Stimulated activated naive B cell treated with anti-CD40 and anti-IgM and Interleukin-4, amounts not matched to agents 10 μg/mL and 1 μg/mL and 100 μg/mL, for 72 hours (primary cell): ENCODE measurements around the gene RPL29.
"Not testable (repeated sequence)": the region's sequence is repeated elsewhere in the genome, so short reads cannot be mapped to it uniquely, and the experiment has no call there.

Experiments used
- ATAC-seq, 2 donors: fragments of 150-1000 bp; cut with Tn5 transposase; replicated peaks; 2 replicates each; pipeline ENCODE4 v1.10.0; 2021; ENCODE audit warnings: moderate library complexity in 1 of 2
- DNase-seq: peaks from one replicate; pipeline ENCODE4 v3.0.0; 2021
- H3K27ac Mint-ChIP-seq: one replicate; pipeline ENCODE4 v1.8.0; 2022; ENCODE audit warnings: mild to moderate bottlenecking, mixed read lengths
- H3K27me3 Mint-ChIP-seq, 2 donors: one replicate each; pipeline ENCODE4 v1.8.0; 2022; ENCODE audit warnings: mixed read lengths in 2 of 2
- H3K36me3 Mint-ChIP-seq, 2 donors: one replicate each; pipeline ENCODE4 v1.8.0; 2022; ENCODE audit warnings: mixed read lengths in 2 of 2, mild to moderate bottlenecking in 1 of 2
- H3K4me1 Mint-ChIP-seq, 2 donors: one replicate each; pipeline ENCODE4 v1.8.0; 2022; ENCODE audit warnings: mixed read lengths in 2 of 2, mild to moderate bottlenecking in 1 of 2
- H3K4me3 Mint-ChIP-seq, 2 donors: one replicate each; pipeline ENCODE4 v1.8.0; 2022; ENCODE audit warnings: mild to moderate bottlenecking in 2 of 2, mixed read lengths in 2 of 2, moderate library complexity in 1 of 2
- H3K9me3 Mint-ChIP-seq, 2 donors: one replicate each; pipeline ENCODE4 v1.8.0; 2022; ENCODE audit warnings: mixed read lengths in 2 of 2, mild to moderate bottlenecking in 1 of 2

The RPL29 gene

DNA sequence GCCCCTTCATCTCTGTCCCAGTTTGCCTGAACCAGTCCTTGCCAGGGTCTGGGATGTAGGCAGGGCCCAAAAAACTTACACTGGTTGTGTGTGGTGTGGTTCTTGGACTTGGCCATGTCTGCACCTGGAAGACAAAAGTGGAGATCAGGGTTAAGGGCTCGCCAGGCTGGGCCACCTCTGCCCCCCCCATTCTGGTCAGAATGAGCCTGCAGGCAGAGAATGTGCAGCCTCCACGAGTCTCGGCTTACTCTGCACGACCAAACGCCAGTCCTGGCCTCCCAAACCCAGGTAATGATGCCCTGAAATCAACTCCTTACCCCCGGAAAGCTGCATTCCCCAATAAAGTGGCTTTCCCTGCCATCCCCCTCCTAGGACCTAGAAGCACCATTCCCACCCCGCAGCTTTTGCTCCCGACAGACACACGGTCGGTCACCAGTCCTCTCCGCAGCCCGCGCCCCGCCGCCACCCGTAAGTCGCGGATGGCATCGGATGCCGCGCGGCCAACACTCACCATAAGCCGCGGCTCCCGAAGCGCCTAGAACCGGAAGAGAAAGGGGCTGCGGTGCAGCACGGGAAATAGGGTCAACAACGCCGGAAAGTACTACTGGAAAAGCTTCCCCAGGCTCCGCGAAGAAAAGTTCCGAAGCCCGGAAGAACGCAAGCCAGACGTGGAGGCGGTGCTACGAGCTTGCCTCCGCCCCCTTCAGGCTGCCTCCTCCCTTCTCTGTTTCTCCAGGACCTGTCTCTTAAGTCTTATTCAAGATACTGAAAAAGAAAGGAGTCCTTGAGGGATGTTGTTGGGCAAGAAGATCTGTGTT is at the start of gene RPL29:
Gene RPL29, minus strand, starts transcription at position 550 of the 818 bp plus-strand sequence. Its CDS starts 434 bp downstream, at position 116.
- peak; percentile 91 for DNase-seq
- Mint-ChIP-seq H3K27ac (peak within 1 kb of the TSS; percentile 100), H3K36me3 (peaks cover 44 to 49% of the 10 kb centered on the region in 2 donors), H3K27me3 (peaks cover 0 to 6% of the 10 kb centered on the region in 2 donors), H3K4me1 (peaks cover 21 to 50% of the 10 kb centered on the region in 2 donors), H3K4me3 (peak within 1 kb of the TSS; percentile 93 to 100), H3K9me3 (no peaks in the 10 kb centered on the region)
- ATAC-seq: peak; percentile 92 to 96

- no peak for DNase-seq
- H3K27ac Mint-ChIP-seq: no peak overlapping the region
- peaks cover 9 to 10% of the 10 kb centered on the region in 2 donors for H3K36me3 Mint-ChIP-seq
- H3K4me3 Mint-ChIP-seq: no peak overlapping the region
- peaks cover 0 to 6% of the 10 kb centered on the region in 2 donors for H3K4me1 Mint-ChIP-seq
- peak in 1 of 2 donors; percentile 36 for ATAC-seq
- H3K27me3 Mint-ChIP-seq: peaks cover 0 to 9% of the 10 kb centered on the region in 2 donors
- no peaks in the 10 kb centered on the region for H3K9me3 Mint-ChIP-seq
These were observed 49.3 kb upstream of the RPL29 start for GRCh38 chr3:52044869-52045619.

DNA sequence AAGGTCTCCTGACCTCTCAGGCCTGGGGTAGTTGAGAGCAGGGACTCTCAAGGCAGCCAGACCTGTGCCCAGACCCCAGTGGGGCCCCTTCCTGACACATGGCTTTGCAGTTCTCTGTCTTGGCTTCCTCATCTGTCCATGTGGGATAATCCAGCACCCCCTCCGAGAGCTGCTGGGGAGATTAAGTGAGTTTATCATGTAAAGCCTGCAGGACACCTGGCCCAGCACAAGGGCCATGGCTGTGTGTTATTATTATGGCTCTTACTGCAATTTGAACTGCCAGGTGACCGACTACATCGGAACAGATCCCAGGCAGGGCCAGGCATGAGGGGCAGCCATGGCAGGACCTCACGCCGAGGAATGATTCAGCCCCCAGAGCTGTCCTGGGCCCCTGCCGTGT is 48.1 kb upstream of the RPL29 start:
- no peaks in the 10 kb centered on the region for H3K9me3 Mint-ChIP-seq
- H3K4me1 Mint-ChIP-seq: peaks cover 0 to 4% of the 10 kb centered on the region in 2 donors
- no peak overlapping the region for H3K27ac Mint-ChIP-seq
- DNase-seq: no peak
- H3K36me3 Mint-ChIP-seq: no peaks in the 10 kb centered on the region
- no peak overlapping the region for H3K4me3 Mint-ChIP-seq
- no peak for ATAC-seq
- peaks cover 6 to 13% of the 10 kb centered on the region in 2 donors for H3K27me3 Mint-ChIP-seq

- H3K36me3 Mint-ChIP-seq, DNase-seq, H3K4me1 Mint-ChIP-seq, H3K4me3 Mint-ChIP-seq, ATAC-seq, H3K27ac Mint-ChIP-seq, H3K9me3 Mint-ChIP-seq: not testable (repeated sequence)
- H3K27me3 Mint-ChIP-seq: peaks cover 12 to 13% of the 10 kb centered on the region in 2 donors
These were observed 47.3 kb upstream of the RPL29 start for GRCh38 chr3:52043039-52043438.

- Mint-ChIP-seq H3K36me3 (no peaks in the 10 kb centered on the region), H3K27ac (peak overlapping the region; percentile 47), H3K9me3 (no peaks in the 10 kb centered on the region), H3K4me1 (peaks cover 5 to 6% of the 10 kb centered on the region in 2 donors), H3K27me3 (peaks cover 13% of the 10 kb centered on the region in 2 donors), H3K4me3 (no peak overlapping the region)
- ATAC-seq: no peak
- no peak for DNase-seq
These were observed 45.5 kb upstream of the RPL29 start for GRCh38 chr3:52041118-52041731.

GRCh38 chr3:52040600-52040999 is 44.9 kb upstream of the RPL29 start:
- ATAC-seq: no peak
- H3K9me3 Mint-ChIP-seq: no peaks in the 10 kb centered on the region

GRCh38 chr3:52039846-52040245 is 44.2 kb upstream of the RPL29 start:
- H3K4me3 Mint-ChIP-seq: no peak overlapping the region
- DNase-seq: no peak
- H3K36me3 Mint-ChIP-seq: no peaks in the 10 kb centered on the region
- peaks cover 13% of the 10 kb centered on the region in 2 donors for H3K27me3 Mint-ChIP-seq
- peaks cover 8 to 10% of the 10 kb centered on the region in 2 donors for H3K4me1 Mint-ChIP-seq
- no peak overlapping the region for H3K27ac Mint-ChIP-seq
- H3K9me3 Mint-ChIP-seq: no peaks in the 10 kb centered on the region
- ATAC-seq: no peak

More at GRCh38 chr3:52040600-52040999, 44.9 kb upstream of the RPL29 start:
- H3K27me3 Mint-ChIP-seq: peaks cover 13% of the 10 kb centered on the region in 2 donors
- H3K4me1 Mint-ChIP-seq: peaks cover 9 to 10% of the 10 kb centered on the region in 2 donors
- H3K36me3 Mint-ChIP-seq: no peaks in the 10 kb centered on the region
- H3K4me3 Mint-ChIP-seq: no peak overlapping the region
- DNase-seq: no peak
- no peak overlapping the region for H3K27ac Mint-ChIP-seq

GRCh38 chr3:52039426-52039825 is 43.7 kb upstream of the RPL29 start:
- H3K9me3 Mint-ChIP-seq: no peaks in the 10 kb centered on the region
- no peak overlapping the region for H3K4me3 Mint-ChIP-seq
- peaks cover 8 to 10% of the 10 kb centered on the region in 2 donors for H3K4me1 Mint-ChIP-seq
- no peak for ATAC-seq
- no peak overlapping the region for H3K27ac Mint-ChIP-seq
- peaks cover 13% of the 10 kb centered on the region in 2 donors for H3K27me3 Mint-ChIP-seq
- no peak for DNase-seq
- H3K36me3 Mint-ChIP-seq: no peaks in the 10 kb centered on the region

DNA sequence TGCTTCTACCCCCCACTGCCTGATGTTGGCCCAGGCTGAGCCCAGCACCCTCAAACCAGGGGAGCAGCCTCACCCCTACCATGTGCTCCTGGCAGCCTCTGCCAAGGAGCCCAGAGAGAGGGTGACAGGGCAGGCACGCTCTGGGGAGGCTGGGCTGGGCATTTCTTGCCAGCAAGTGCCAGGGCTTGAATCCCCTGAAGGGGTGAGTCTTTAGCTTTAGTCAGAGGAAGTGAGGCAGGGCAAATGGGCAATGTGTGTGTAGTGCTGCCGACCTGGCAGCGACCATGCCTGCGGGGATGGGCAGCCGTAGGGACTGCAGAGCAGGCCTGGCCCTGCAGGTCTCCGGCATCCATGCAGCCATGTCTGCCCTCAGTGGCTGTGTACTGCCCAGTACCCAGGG is 42.5 kb upstream of the RPL29 start:
- Mint-ChIP-seq H3K27me3 (peaks cover 13% of the 10 kb centered on the region in 2 donors), H3K27ac (no peak overlapping the region), H3K36me3 (no peaks in the 10 kb centered on the region), H3K9me3 (no peaks in the 10 kb centered on the region), H3K4me3 (no peak overlapping the region), H3K4me1 (peaks cover 8 to 10% of the 10 kb centered on the region in 2 donors)
- DNase-seq (no peak), ATAC-seq (no peak)

DNA sequence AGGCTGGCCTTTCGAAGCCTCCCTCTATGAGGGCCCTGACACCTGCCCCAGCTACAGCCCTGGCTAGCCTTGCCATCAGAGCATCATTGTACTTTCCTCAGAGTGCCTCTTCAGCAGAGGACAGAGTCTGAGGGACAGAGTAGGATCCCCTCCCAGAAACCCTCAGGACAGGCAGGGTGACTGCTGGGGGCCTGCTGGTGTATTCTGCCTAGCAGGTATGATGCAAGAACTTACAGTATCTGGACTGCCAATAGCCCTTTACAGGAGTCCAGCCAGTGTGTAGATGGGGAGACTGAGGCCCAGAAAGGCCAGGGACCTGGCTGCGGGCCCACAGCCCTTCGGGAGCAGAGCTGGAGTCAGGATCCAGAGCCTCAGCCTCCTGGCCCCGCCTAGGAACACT is 41.6 kb upstream of the RPL29 start:
- H3K9me3 Mint-ChIP-seq: no peaks in the 10 kb centered on the region
- DNase-seq (no peak), ATAC-seq (no peak)
- H3K27ac Mint-ChIP-seq: no peak overlapping the region
- H3K4me3 Mint-ChIP-seq: no peak overlapping the region
- peaks cover 12 to 13% of the 10 kb centered on the region in 2 donors for H3K27me3 Mint-ChIP-seq
- H3K36me3 Mint-ChIP-seq: no peaks in the 10 kb centered on the region
- peaks cover 8 to 10% of the 10 kb centered on the region in 2 donors for H3K4me1 Mint-ChIP-seq

DNA sequence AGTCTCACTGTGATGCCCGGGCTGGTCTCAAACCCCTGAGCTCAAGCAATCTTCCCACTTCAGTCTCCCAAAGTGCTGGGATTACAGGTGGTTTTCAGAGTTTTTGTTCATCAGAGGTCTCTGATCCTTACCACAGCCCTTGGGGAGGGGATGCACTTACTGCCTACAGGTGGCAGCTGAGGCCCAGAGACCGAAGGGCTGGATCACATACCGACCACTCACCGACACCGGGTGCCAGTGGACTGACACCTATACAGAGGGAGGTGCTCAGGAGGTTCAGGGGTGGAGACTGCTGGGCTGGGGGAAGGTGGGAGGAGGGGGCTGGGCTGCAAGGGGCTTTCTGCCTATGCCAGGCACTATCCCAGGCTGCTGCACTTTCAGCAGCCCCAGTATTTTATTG is 41.1 kb upstream of the RPL29 start:
- no peaks in the 10 kb centered on the region for H3K36me3 Mint-ChIP-seq
- H3K4me1 Mint-ChIP-seq: peaks cover 7 to 10% of the 10 kb centered on the region in 2 donors
- no peak for DNase-seq
- no peak for ATAC-seq
- H3K27me3 Mint-ChIP-seq: peaks cover 7 to 13% of the 10 kb centered on the region in 2 donors
- H3K27ac Mint-ChIP-seq: no peak overlapping the region
- no peak overlapping the region for H3K4me3 Mint-ChIP-seq
- no peaks in the 10 kb centered on the region for H3K9me3 Mint-ChIP-seq

DNA sequence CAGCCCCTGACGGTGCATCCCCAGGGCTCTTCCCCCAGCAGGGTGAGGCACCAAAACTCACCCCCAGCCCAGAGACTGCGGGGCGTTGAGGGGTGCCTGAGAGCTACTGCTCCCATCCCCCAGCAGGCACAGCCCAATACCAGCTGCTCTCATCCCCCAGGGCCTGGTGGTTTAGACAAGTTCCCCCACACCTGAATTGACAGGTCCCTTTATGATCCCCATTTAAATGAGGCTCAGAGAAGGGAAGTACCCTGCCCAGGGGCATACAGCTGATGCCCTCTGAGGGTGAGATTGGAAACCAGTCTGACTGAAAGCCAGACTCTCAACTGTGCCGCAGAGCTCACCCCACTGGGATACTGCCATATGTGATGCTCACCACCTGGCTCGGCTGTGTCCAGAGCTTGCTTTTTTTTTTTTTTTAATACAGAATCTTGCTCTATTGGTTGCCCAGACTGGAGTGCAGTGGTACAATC is 40.6 kb upstream of the RPL29 start:
- DNase-seq: peak; percentile 59
- ATAC-seq: peak; percentile 92 to 95

DNA sequence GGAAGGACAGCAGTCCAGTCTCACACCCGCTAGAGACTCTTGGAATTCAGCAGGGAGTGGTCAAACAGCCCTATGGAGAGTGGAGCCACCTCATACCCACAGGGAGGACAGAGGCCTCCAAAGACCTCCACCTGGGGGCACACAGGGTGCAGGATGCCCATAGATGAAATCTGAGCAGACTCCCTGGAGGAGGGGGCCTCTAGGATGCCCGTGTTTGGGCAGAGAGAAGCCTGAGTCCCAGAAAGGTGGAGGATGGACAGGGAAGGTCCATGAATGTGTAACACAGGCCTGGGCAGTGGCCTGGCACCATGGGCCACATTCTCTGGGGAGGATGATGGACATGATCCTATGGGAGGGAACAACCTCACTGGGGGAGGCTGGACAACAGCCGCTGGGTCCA is 39.0 kb upstream of the RPL29 start:
- no peak overlapping the region for H3K27ac Mint-ChIP-seq

More for the DNA sequence above, 40.6 kb upstream of the RPL29 start:
- Mint-ChIP-seq H3K4me3 (no peak overlapping the region), H3K36me3 (no peaks in the 10 kb centered on the region), H3K27ac (no peak overlapping the region), H3K4me1 (peaks cover 5 to 10% of the 10 kb centered on the region in 2 donors), H3K27me3 (peaks cover 7 to 13% of the 10 kb centered on the region in 2 donors), H3K9me3 (no peaks in the 10 kb centered on the region)

GRCh38 chr3:52034212-52034611 is 38.5 kb upstream of the RPL29 start:
- ATAC-seq: no peak
- H3K4me3 Mint-ChIP-seq: no peak overlapping the region
- DNase-seq: no peak
- H3K9me3 Mint-ChIP-seq: no peaks in the 10 kb centered on the region
- peaks cover 0 to 7% of the 10 kb centered on the region in 2 donors for H3K27me3 Mint-ChIP-seq
- no peak overlapping the region for H3K27ac Mint-ChIP-seq
- peaks cover 5 to 10% of the 10 kb centered on the region in 2 donors for H3K4me1 Mint-ChIP-seq
- no peaks in the 10 kb centered on the region for H3K36me3 Mint-ChIP-seq

More for the DNA sequence above, 39.0 kb upstream of the RPL29 start:
- Mint-ChIP-seq H3K36me3 (no peaks in the 10 kb centered on the region), H3K9me3 (no peaks in the 10 kb centered on the region), H3K27me3 (peaks cover 3 to 11% of the 10 kb centered on the region in 2 donors), H3K4me1 (peaks cover 5 to 10% of the 10 kb centered on the region in 2 donors), H3K4me3 (no peak overlapping the region)
- DNase-seq (no peak), ATAC-seq (no peak)
